Endothelial cell of umbilical vein (primary cell): ENCODE data around the gene QSOX2.

Source experiments
- CTCF ChIP-seq, 2 donors: IDR thresholded peaks; 1 replicate in 1 of 2; 2 replicates in 1 of 2; pipeline ENCODE4 v1.5.1; 2011; ENCODE audit warnings: low read length in 2 of 2, mild to moderate bottlenecking in 2 of 2, moderate library complexity in 2 of 2, control low read depth in 1 of 2, inconsistent platforms in 1 of 2, low read depth in 1 of 2; ENCODE audit not compliant: insufficient read depth in 1 of 2; ENCODE audit errors: extremely low read depth in 1 of 2
- FOS ChIP-seq: IDR thresholded peaks from 2 replicates; pipeline ENCODE4 v1.6.1; 2011; ENCODE audit warnings: mild to moderate bottlenecking, low read length, moderate library complexity, borderline replicate concordance; ENCODE audit not compliant: insufficient read depth
- POLR2A ChIP-seq: IDR thresholded peaks from 2 replicates; pipeline ENCODE4 v1.6.1; 2012; ENCODE audit warnings: low read depth, mild to moderate bottlenecking, control low read depth, low read length

GRCh38 chr9:136191099-136191959 lies 54.3 kb downstream of the QSOX2 start:
- no peak for TF ChIP-seq CTCF (IDR thresholded peaks at IDR 0.05; ENCODE audit: extremely low read depth in 1 of 2, insufficient read depth in 1 of 2, low read depth in 1 of 2, low read length in 2 of 2)
- no peak for TF ChIP-seq POLR2A
- TF ChIP-seq FOS: no peak
